Gastroesophageal sphincter (tissue), 4 donors: Measurements from ENCODE around the gene TMEM61. TPM values are rescaled to one million over a fixed set of nuclear protein-coding genes. Genes with fewer than 3 reads are reported as not detected.

Experiments
- ATAC-seq: fragments of 150-250 bp; one replicate; pipeline ENCODE4 v1.9.1; 2016; ENCODE audit warnings: mild to moderate bottlenecking, moderate library complexity
- H3K27ac ChIP-seq, 4 donors: fragments of 200-600 bp; sonication (generic) in 3 of 4; 1 replicate in 3 of 4; 2 replicates in 1 of 4; pipeline ENCODE4 v1.5.1; 2016 to 2019
- H3K27me3 ChIP-seq: fragments of 200-600 bp; sonication (generic); one replicate; pipeline ENCODE4 v1.5.1; 2019
- H3K36me3 ChIP-seq, 2 donors: fragments of 200-600 bp; sonication (generic); one replicate each; pipeline ENCODE4 v1.5.1; 2019; ENCODE audit warnings: control low read depth in 1 of 2
- H3K4me1 ChIP-seq, 3 donors: fragments of 200-600 bp; sonication (generic); 1 replicate in 2 of 3; 2 replicates in 1 of 3; pipeline ENCODE4 v1.5.1; 2016 to 2019; ENCODE audit warnings: control low read depth in 2 of 3
- H3K4me3 ChIP-seq, 2 donors: fragments of 200-600 bp; sonication (generic); one replicate each; pipeline ENCODE4 v1.5.1; 2019; ENCODE audit warnings: mild to moderate bottlenecking in 1 of 2, moderate library complexity in 1 of 2
- H3K9me3 ChIP-seq, 3 donors: fragments of 200-600 bp; sonication (generic); one replicate each; pipeline ENCODE4 v1.5.1; 2017 to 2019; ENCODE audit warnings: control low read depth in 2 of 3
- EP300 ChIP-seq: sonication (generic); formaldehyde crosslinking; IDR thresholded peaks from one replicate; pipeline ENCODE4 v1.6.1; 2017; ENCODE audit warnings: antibody characterized with exemption, mild to moderate bottlenecking
- POLR2A ChIP-seq, 2 donors: fragments of 450-650 bp; IDR thresholded peaks; one replicate each; pipeline ENCODE4 v1.6.1; 2017; ENCODE audit warnings: antibody characterized with exemption in 2 of 2, mild to moderate bottlenecking in 2 of 2, moderate library complexity in 1 of 2
- POLR2AphosphoS5 ChIP-seq: sonication (generic); formaldehyde crosslinking; IDR thresholded peaks from one replicate; pipeline ENCODE4 v1.6.1; 2017; ENCODE audit warnings: antibody characterized with exemption
- WGBS, 2 donors: methylation state at CpG; one replicate each; pipeline ENCODE4 v1.1.5; 2018; ENCODE audit warnings: low coverage in 1 of 2; 5-methylcytosine and 5-hydroxymethylcytosine counted together
- total RNA-seq, 4 donors: library from RNA; depleted of rRNA; stranded (reverse); fragments of >200 nt; gene quantifications; one replicate each; pipeline ENCODE4 v1.1.0, GENCODE V29; 2016
- TF ChIP-seq, protein P1 (sequence below), 4 experiments: fragments of 200-600 bp in 2 of 4; fragments of 450-650 bp in 2 of 4; sonication (generic) in 1 of 4; IDR thresholded peaks; one replicate each; pipeline ENCODE4 v1.5.1; 2017 to 2019; ENCODE audit warnings: antibody characterized with exemption in 4 of 4, mild to moderate bottlenecking in 2 of 4, moderate library complexity in 2 of 4

The TMEM61 gene
- total RNA-seq, 4 donors from 2014 or later = 1.5 to 2.5 (median 1.5) TPM; not detected in 1

DNA sequence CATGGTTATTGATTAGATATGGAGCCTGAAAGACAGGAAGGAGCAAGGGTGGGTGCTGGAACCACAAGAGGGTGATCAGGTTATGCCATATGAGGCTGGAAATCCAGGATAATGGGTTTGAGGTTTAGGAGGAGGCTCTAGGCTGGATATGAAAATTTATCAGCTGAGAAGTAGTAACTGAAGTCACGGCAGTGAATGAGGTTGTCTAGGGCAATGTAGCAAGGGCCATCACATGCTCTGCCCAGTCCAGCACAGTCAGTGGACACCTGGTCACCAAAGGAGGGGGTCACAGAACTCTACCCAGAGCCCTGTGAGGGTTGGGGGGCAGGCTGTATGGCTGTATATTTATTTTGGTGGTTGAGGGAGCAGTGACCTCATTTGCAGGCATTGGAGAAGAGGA is 10.5 kb upstream of the TMEM61 start:
- Histone ChIP-seq H3K27me3 (peaks cover 16% of the 10 kb centered on the region), H3K4me3 (no peak overlapping the region), H3K27ac (no peak overlapping the region), H3K36me3 (no peaks in the 10 kb centered on the region), H3K4me1 (peaks cover 0 to 17% (median 0%) of the 10 kb centered on the region in 3 donors), H3K9me3 (no peaks in the 10 kb centered on the region)
- TF ChIP-seq POLR2A (IDR thresholded peaks at IDR 0.05) (no peak), EP300 (no peak), POLR2AphosphoS5 (no peak)
- TF ChIP-seq, protein P1, sequence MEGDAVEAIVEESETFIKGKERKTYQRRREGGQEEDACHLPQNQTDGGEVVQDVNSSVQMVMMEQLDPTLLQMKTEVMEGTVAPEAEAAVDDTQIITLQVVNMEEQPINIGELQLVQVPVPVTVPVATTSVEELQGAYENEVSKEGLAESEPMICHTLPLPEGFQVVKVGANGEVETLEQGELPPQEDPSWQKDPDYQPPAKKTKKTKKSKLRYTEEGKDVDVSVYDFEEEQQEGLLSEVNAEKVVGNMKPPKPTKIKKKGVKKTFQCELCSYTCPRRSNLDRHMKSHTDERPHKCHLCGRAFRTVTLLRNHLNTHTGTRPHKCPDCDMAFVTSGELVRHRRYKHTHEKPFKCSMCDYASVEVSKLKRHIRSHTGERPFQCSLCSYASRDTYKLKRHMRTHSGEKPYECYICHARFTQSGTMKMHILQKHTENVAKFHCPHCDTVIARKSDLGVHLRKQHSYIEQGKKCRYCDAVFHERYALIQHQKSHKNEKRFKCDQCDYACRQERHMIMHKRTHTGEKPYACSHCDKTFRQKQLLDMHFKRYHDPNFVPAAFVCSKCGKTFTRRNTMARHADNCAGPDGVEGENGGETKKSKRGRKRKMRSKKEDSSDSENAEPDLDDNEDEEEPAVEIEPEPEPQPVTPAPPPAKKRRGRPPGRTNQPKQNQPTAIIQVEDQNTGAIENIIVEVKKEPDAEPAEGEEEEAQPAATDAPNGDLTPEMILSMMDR (IDR thresholded peaks at IDR 0.05) = no peak
- 80 to 88% methylated on average over 1 of the region's 1 CpG for WGBS, 2 donors
- ATAC-seq = no peak

DNA sequence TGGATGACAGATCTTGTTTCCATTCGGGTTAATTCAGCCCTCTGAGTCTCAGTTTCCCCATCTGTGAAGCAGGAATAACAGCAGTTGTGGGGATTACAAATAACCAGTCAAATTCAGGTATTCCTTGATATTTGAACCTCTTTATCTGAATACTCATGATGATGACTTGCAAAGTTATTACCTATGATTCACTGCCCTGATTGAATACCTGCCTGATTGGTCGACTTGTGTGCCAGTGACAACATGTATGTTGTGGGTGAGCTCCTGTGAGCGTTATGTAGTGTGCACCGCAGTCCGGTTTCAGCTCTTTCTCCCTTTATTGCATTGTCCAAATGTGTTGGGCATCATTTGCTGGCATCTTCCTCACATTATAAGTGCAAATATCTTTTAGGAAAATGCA is 9.5 kb upstream of the TMEM61 start:
- no peak for ATAC-seq
- 75 to 86% methylated on average over 4 to 5 of the region's 5 CpGs for WGBS, 2 donors
- peaks cover 0 to 17% (median 0%) of the 10 kb centered on the region in 3 donors for H3K4me1 ChIP-seq
- no peak overlapping the region for H3K27ac ChIP-seq
- H3K4me3 ChIP-seq = no peak overlapping the region
- TF ChIP-seq EP300 = no peak
- no peak for TF ChIP-seq POLR2A (IDR thresholded peaks at IDR 0.05)
- TF ChIP-seq, protein P1 (IDR thresholded peaks at IDR 0.05) = no peak
- no peak for TF ChIP-seq POLR2AphosphoS5
- no peaks in the 10 kb centered on the region for H3K36me3 ChIP-seq
- H3K27me3 ChIP-seq = peaks cover 16% of the 10 kb centered on the region
- H3K9me3 ChIP-seq = no peaks in the 10 kb centered on the region

DNA sequence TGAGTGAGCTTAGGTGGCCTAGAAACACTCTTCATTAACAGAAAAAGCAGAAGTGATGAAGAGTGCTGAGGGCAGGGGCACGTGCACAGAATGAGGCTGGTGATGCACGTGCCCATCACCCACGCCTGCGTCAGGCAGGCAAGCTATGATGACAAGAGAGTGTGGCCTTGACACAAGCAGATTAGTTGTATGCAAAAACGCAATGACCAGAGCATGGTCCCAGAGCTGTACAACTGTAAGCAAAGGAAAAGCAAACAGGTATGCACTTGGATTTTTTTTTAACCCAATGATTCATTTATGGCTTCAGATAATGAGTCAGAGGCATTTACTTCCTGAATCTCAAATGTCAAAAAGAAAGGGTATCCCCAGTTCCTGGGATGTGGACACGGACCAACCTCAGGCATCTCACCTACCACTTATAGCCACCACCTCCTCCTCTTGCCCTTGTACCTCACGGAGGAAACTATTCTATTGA is 9.1 kb upstream of the TMEM61 start:
- Histone ChIP-seq H3K4me3 (no peak overlapping the region), H3K27me3 (peaks cover 11% of the 10 kb centered on the region), H3K27ac (no peak overlapping the region), H3K4me1 (peaks cover 0 to 17% (median 0%) of the 10 kb centered on the region in 3 donors), H3K9me3 (no peaks in the 10 kb centered on the region), H3K36me3 (no peaks in the 10 kb centered on the region)
- WGBS, 2 donors = 71 to 91% methylated on average over 6 to 7 of the region's 7 CpGs
- TF ChIP-seq, protein P1 (IDR thresholded peaks at IDR 0.05) = no peak
- TF ChIP-seq POLR2A (IDR thresholded peaks at IDR 0.05) (no peak), POLR2AphosphoS5 (no peak), EP300 (no peak)
- no peak for ATAC-seq

DNA sequence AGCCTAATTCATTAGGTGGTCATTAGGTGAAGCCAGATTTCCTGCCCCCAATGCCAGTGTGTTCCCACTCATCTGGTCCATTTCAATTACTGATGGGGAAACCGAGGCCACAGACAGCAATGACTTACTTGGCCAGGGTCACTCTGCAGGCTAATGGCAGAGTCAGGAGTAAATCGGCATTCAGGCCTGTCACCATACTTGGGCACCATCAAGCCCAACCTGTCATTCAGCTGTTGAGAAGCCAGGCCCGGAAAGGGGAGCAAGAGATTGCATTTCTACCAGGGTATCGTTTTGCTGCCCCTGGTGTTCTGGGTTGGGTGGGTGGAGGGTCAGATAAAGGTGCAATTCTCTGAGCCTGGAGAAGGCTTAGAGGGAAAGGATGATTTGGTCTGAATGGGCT is 8.0 kb upstream of the TMEM61 start:
- WGBS, 2 donors = 85% methylated on average over 3 of the region's 4 CpGs; no CpG with 5 or more reads in 1 of the 2 donors

More for the DNA sequence above, 8.0 kb upstream of the TMEM61 start:
- ATAC-seq = no peak
- peak overlapping the region in 2 of 4 donors; percentile 62 to 72 for H3K27ac ChIP-seq
- H3K27me3 ChIP-seq = peaks cover under 1% of the 10 kb centered on the region
- H3K4me1 ChIP-seq = peaks cover 0 to 17% (median 0%) of the 10 kb centered on the region in 3 donors
- H3K9me3 ChIP-seq = no peaks in the 10 kb centered on the region
- no peak overlapping the region for H3K4me3 ChIP-seq
- TF ChIP-seq POLR2AphosphoS5 (no peak), POLR2A (IDR thresholded peaks at IDR 0.05) (no peak), EP300 (no peak)
- TF ChIP-seq, protein P1 (IDR thresholded peaks at IDR 0.05) = no peak
- H3K36me3 ChIP-seq = no peaks in the 10 kb centered on the region
